Measurements from ENCODE around the gene SIAH3.

SIAH3 gene

GRCh38 chr13:45737571-45738017 lies 114.0 kb downstream of the SIAH3 start:
- Mint-ChIP-seq H3K4me3 (no peak overlapping the region), H3K4me1 (no peaks in the 10 kb centered on the region), H3K36me3 (ENCODE audit: low read depth) (no peaks in the 10 kb centered on the region), H3K27ac (no peak overlapping the region), H3K27me3 (ENCODE audit: low read depth) (peaks cover 14% of the 10 kb centered on the region), H3K9me3 (peaks cover 2% of the 10 kb centered on the region)
- TF ChIP-seq, protein P1, sequence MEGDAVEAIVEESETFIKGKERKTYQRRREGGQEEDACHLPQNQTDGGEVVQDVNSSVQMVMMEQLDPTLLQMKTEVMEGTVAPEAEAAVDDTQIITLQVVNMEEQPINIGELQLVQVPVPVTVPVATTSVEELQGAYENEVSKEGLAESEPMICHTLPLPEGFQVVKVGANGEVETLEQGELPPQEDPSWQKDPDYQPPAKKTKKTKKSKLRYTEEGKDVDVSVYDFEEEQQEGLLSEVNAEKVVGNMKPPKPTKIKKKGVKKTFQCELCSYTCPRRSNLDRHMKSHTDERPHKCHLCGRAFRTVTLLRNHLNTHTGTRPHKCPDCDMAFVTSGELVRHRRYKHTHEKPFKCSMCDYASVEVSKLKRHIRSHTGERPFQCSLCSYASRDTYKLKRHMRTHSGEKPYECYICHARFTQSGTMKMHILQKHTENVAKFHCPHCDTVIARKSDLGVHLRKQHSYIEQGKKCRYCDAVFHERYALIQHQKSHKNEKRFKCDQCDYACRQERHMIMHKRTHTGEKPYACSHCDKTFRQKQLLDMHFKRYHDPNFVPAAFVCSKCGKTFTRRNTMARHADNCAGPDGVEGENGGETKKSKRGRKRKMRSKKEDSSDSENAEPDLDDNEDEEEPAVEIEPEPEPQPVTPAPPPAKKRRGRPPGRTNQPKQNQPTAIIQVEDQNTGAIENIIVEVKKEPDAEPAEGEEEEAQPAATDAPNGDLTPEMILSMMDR (IDR thresholded peaks at IDR 0.05; ENCODE audit: unreplicated experiment in 3 of 3) = no peak

DNA sequence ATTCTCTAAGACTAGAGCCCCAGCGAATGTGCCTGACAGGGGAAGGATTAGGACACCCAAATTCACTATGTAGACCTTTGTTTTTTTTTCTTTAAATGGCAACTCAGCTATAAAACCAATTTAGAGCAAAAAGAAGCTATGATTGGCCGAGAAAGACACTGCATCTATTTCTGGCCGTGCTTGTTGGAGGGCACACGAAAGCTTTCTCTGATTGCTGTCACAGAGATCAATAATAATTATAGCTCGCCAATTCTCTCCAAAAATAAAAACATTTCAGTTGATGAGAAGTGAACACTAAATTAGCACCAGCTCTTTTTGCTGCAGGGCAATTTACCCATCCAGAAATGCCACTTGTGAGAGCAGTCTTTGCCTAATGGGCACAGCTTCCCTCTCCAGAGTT lies 118.2 kb downstream of the SIAH3 start:
- TF ChIP-seq, protein P1 (IDR thresholded peaks at IDR 0.05; ENCODE audit: unreplicated experiment in 3 of 3) = no peak
- no peak overlapping the region for H3K27ac Mint-ChIP-seq
- peaks cover 2% of the 10 kb centered on the region for H3K9me3 Mint-ChIP-seq
- H3K27me3 Mint-ChIP-seq (ENCODE audit: low read depth) = peaks cover 20% of the 10 kb centered on the region
- H3K4me3 Mint-ChIP-seq = no peak overlapping the region
- no peaks in the 10 kb centered on the region for H3K4me1 Mint-ChIP-seq
- no peaks in the 10 kb centered on the region for H3K36me3 Mint-ChIP-seq (ENCODE audit: low read depth)

GRCh38 chr13:45732916-45733315 lies 118.6 kb downstream of the SIAH3 start:
- Mint-ChIP-seq H3K4me1 (no peaks in the 10 kb centered on the region), H3K36me3 (ENCODE audit: low read depth) (no peaks in the 10 kb centered on the region), H3K4me3 (no peak overlapping the region), H3K9me3 (peaks cover 2% of the 10 kb centered on the region), H3K27ac (no peak overlapping the region), H3K27me3 (ENCODE audit: low read depth) (peaks cover 24% of the 10 kb centered on the region)
- TF ChIP-seq, protein P1 (IDR thresholded peaks at IDR 0.05; ENCODE audit: unreplicated experiment in 3 of 3) = no peak

DNA sequence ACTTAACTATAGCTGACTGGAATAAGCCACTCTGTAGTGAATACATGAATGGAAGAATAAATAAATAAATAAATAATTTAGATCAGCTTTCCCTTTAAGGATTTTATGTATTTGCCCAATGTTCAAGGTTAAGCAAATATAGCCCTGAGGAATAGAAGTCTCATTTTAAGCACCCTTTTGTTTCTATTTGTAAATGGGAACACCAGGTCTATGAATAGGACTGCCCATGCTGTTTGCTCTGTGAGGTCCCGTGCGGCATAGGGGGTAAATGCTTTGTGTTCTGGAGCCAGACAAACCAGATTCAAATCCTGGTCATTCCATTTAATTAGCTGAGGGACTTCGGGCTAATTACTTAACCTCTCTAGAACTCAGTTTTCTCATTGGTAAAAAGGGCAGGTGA lies 120.1 kb downstream of the SIAH3 start:
- Mint-ChIP-seq H3K27me3 (ENCODE audit: low read depth) (peaks cover 24% of the 10 kb centered on the region), H3K36me3 (ENCODE audit: low read depth) (no peaks in the 10 kb centered on the region), H3K4me1 (no peaks in the 10 kb centered on the region), H3K9me3 (peaks cover 2% of the 10 kb centered on the region), H3K4me3 (no peak overlapping the region), H3K27ac (no peak overlapping the region)
- TF ChIP-seq, protein P1 (IDR thresholded peaks at IDR 0.05; ENCODE audit: unreplicated experiment in 3 of 3) = no peak

GRCh38 chr13:45728759-45729158 lies 122.8 kb downstream of the SIAH3 start:
- no peaks in the 10 kb centered on the region for H3K4me1 Mint-ChIP-seq
- no peaks in the 10 kb centered on the region for H3K36me3 Mint-ChIP-seq (ENCODE audit: low read depth)
- no peak overlapping the region for H3K27ac Mint-ChIP-seq
- TF ChIP-seq, protein P1 (IDR thresholded peaks at IDR 0.05; ENCODE audit: unreplicated experiment in 3 of 3) = peak in 2 of 3 experiments; percentile 12 to 29
- H3K27me3 Mint-ChIP-seq (ENCODE audit: low read depth) = peaks cover 24% of the 10 kb centered on the region
- H3K9me3 Mint-ChIP-seq = no peaks in the 10 kb centered on the region
- H3K4me3 Mint-ChIP-seq = no peak overlapping the region

Data from nephron (organoid).